HEK293 (cell line): ENCODE data around the gene MSMP.

Experiments used
- ATF2 ChIP-seq: fragments of 450-650 bp; formaldehyde crosslinking; IDR thresholded peaks from 2 replicates; pipeline ENCODE4 v1.5.1; 2016; ENCODE audit warnings: missing biosample characterization, missing genetic modification characterization, low read depth
- BCL11B ChIP-seq: fragments of 450-650 bp; formaldehyde crosslinking; IDR thresholded peaks from 2 replicates; pipeline ENCODE4 v1.5.1; 2016; ENCODE audit warnings: low read depth, missing biosample characterization, missing genetic modification characterization
- GLIS2 ChIP-seq: fragments of 450-650 bp; formaldehyde crosslinking; IDR thresholded peaks from 2 replicates; pipeline ENCODE4 v1.5.1; 2016; ENCODE audit warnings: missing biosample characterization, missing genetic modification characterization
- KLF10 ChIP-seq: fragments of 450-650 bp; IDR thresholded peaks from 2 replicates; pipeline ENCODE4 v1.5.1; 2018; ENCODE audit warnings: missing biosample characterization, mild to moderate bottlenecking, missing genetic modification characterization
- PRDM10 ChIP-seq: fragments of 450-650 bp; formaldehyde crosslinking; IDR thresholded peaks from 2 replicates; pipeline ENCODE4 v1.5.1; 2016; ENCODE audit warnings: missing biosample characterization, missing genetic modification characterization
- SETDB1 ChIP-seq: IDR thresholded peaks from one replicate; pipeline ENCODE4 v1.6.1; 2017; ENCODE audit warnings: mild to moderate bottlenecking, low read length, moderate library complexity, mixed read lengths; ENCODE audit not compliant: insufficient read length
- SP2 ChIP-seq: fragments of 450-650 bp; formaldehyde crosslinking; IDR thresholded peaks from 2 replicates; pipeline ENCODE4 v1.5.1; 2016; ENCODE audit warnings: missing biosample characterization, missing genetic modification characterization
- SP3 ChIP-seq: fragments of 450-650 bp; formaldehyde crosslinking; IDR thresholded peaks from 2 replicates; pipeline ENCODE4 v1.5.1; 2016; ENCODE audit warnings: missing biosample characterization, missing genetic modification characterization
- YY1 ChIP-seq: fragments of 450-650 bp; formaldehyde crosslinking; IDR thresholded peaks from 2 replicates; pipeline ENCODE4 v1.5.1; 2018; ENCODE audit warnings: missing biosample characterization, missing genetic modification characterization
- ZBTB21 ChIP-seq: fragments of 450-650 bp; formaldehyde crosslinking; IDR thresholded peaks from 2 replicates; pipeline ENCODE4 v1.5.1; 2017; ENCODE audit warnings: missing biosample characterization, missing genetic modification characterization
- ZBTB7A ChIP-seq: fragments of 450-650 bp; formaldehyde crosslinking; IDR thresholded peaks from 2 replicates; pipeline ENCODE4 v1.5.1; 2016; ENCODE audit warnings: low read depth, missing biosample characterization, missing genetic modification characterization
- ZEB2 ChIP-seq: fragments of 450-650 bp; formaldehyde crosslinking; IDR thresholded peaks from 2 replicates; pipeline ENCODE4 v1.5.1; 2016; ENCODE audit warnings: missing biosample characterization, missing genetic modification characterization
- ZNF10 ChIP-seq: fragments of 450-650 bp; formaldehyde crosslinking; IDR thresholded peaks from 2 replicates; pipeline ENCODE4 v1.5.1; 2017; ENCODE audit warnings: missing biosample characterization, missing genetic modification characterization
- ZNF18 ChIP-seq: fragments of 450-650 bp; formaldehyde crosslinking; IDR thresholded peaks from 2 replicates; pipeline ENCODE4 v1.5.1; 2016; ENCODE audit warnings: missing biosample characterization, missing genetic modification characterization
- ZNF354C ChIP-seq: fragments of 450-650 bp; formaldehyde crosslinking; IDR thresholded peaks from 2 replicates; pipeline ENCODE4 v1.5.1; 2016; ENCODE audit warnings: missing biosample characterization, missing genetic modification characterization, low read depth, borderline replicate concordance
- ZNF37A ChIP-seq: fragments of 450-650 bp; IDR thresholded peaks from 2 replicates; pipeline ENCODE4 v1.5.1; 2018; ENCODE audit warnings: missing biosample characterization, missing genetic modification characterization
- ZNF404 ChIP-seq: fragments of 450-650 bp; formaldehyde crosslinking; IDR thresholded peaks from 2 replicates; pipeline ENCODE4 v1.5.1; 2017; ENCODE audit warnings: missing biosample characterization, missing genetic modification characterization
- ZNF433 ChIP-seq: fragments of 450-650 bp; formaldehyde crosslinking; IDR thresholded peaks from 2 replicates; pipeline ENCODE4 v1.5.1; 2016; ENCODE audit warnings: missing biosample characterization, missing genetic modification characterization, low read depth
- ZNF488 ChIP-seq: fragments of 450-650 bp; formaldehyde crosslinking; IDR thresholded peaks from 2 replicates; pipeline ENCODE4 v1.5.1; 2016; ENCODE audit warnings: missing biosample characterization, missing genetic modification characterization
- ZNF510 ChIP-seq: fragments of 450-650 bp; formaldehyde crosslinking; IDR thresholded peaks from 2 replicates; pipeline ENCODE4 v1.5.1; 2018; ENCODE audit warnings: mild to moderate bottlenecking, missing genetic modification characterization, missing biosample characterization; ENCODE audit not compliant: insufficient replicate concordance
- ZNF513 ChIP-seq: fragments of 450-650 bp; IDR thresholded peaks from 2 replicates; pipeline ENCODE4 v1.5.1; 2018; ENCODE audit warnings: missing biosample characterization, missing genetic modification characterization
- ZNF558 ChIP-seq: fragments of 450-650 bp; formaldehyde crosslinking; IDR thresholded peaks from 2 replicates; pipeline ENCODE4 v1.5.1; 2016; ENCODE audit warnings: missing biosample characterization, missing genetic modification characterization
- ZNF600 ChIP-seq: fragments of 450-650 bp; formaldehyde crosslinking; IDR thresholded peaks from 2 replicates; pipeline ENCODE4 v1.5.1; 2016; ENCODE audit warnings: missing biosample characterization, missing genetic modification characterization
- ZNF610 ChIP-seq: fragments of 450-650 bp; formaldehyde crosslinking; IDR thresholded peaks from 2 replicates; pipeline ENCODE4 v1.5.1; 2016; ENCODE audit warnings: missing biosample characterization, missing genetic modification characterization, borderline replicate concordance
- ZNF664 ChIP-seq: fragments of 450-650 bp; formaldehyde crosslinking; IDR thresholded peaks from 2 replicates; pipeline ENCODE4 v1.5.1; 2016; ENCODE audit warnings: missing biosample characterization, missing genetic modification characterization
- ZNF707 ChIP-seq: fragments of 450-650 bp; formaldehyde crosslinking; IDR thresholded peaks from 2 replicates; pipeline ENCODE4 v1.5.1; 2016; ENCODE audit warnings: missing biosample characterization, missing genetic modification characterization
- ZNF76 ChIP-seq: fragments of 450-650 bp; formaldehyde crosslinking; IDR thresholded peaks from 2 replicates; pipeline ENCODE4; 2016; ENCODE audit warnings: low read depth, missing biosample characterization, missing genetic modification characterization, borderline replicate concordance
- ZNF792 ChIP-seq: fragments of 450-650 bp; formaldehyde crosslinking; IDR thresholded peaks from 2 replicates; pipeline ENCODE4 v1.5.1; 2016; ENCODE audit warnings: missing biosample characterization, missing genetic modification characterization
- ZNF830 ChIP-seq: fragments of 450-650 bp; IDR thresholded peaks from 2 replicates; pipeline ENCODE4 v1.5.0; 2018; ENCODE audit warnings: missing biosample characterization, missing genetic modification characterization, low read depth, mild to moderate bottlenecking, moderate library complexity
- ZNF843 ChIP-seq: fragments of 450-650 bp; formaldehyde crosslinking; IDR thresholded peaks from 2 replicates; pipeline ENCODE4 v1.5.1; 2016; ENCODE audit warnings: missing biosample characterization, missing genetic modification characterization

Gene MSMP

GRCh38 chr9:35748858-35749514, 5.1 kb downstream of the MSMP start, which contains the start of the genes GBA2 and RGP1 (continued):
- TF ChIP-seq ZNF610 (tag by site-specific recombination) = no peak
- TF ChIP-seq ZNF354C (tag by site-specific recombination) = no peak
- peak; percentile 11; the same call in 1 of the 2 replicates for TF ChIP-seq ZNF76 (tag by site-specific recombination)
- TF ChIP-seq ZNF664 (tag by site-specific recombination) = no peak
- TF ChIP-seq ZNF404 (tag by site-specific recombination) = no peak
- TF ChIP-seq ZEB2 (tag by site-specific recombination) = peak; percentile 48; the same call in 1 of the 2 replicates
- no peak for TF ChIP-seq ZNF10 (tag by site-specific recombination)
- TF ChIP-seq ZBTB7A (tag by site-specific recombination) = no peak
- TF ChIP-seq ZNF510 (tag by site-specific recombination) = no peak
- no peak for TF ChIP-seq ZNF830 (tag by site-specific recombination)
- TF ChIP-seq BCL11B (tag by site-specific recombination) = no peak
- TF ChIP-seq ZNF792 (tag by site-specific recombination) = no peak
- TF ChIP-seq GLIS2 (tag by site-specific recombination) = peak; percentile 67
- peak; percentile 65; the same call in 1 of the 2 replicates for TF ChIP-seq SP3
- TF ChIP-seq ZNF707 (tag by site-specific recombination) = no peak
- TF ChIP-seq ZNF600 (tag by site-specific recombination) = no peak
- no peak for TF ChIP-seq ZBTB21 (tag by site-specific recombination)
- no peak for TF ChIP-seq ZNF488 (tag by site-specific recombination)
- TF ChIP-seq ZNF558 (tag by site-specific recombination) = no peak
- no peak for TF ChIP-seq ZNF433 (tag by site-specific recombination)
- no peak for TF ChIP-seq ZNF843 (tag by site-specific recombination)
- peak; percentile 74 for TF ChIP-seq SP2 (tag by site-specific recombination)
- TF ChIP-seq ZNF18 = no peak
- TF ChIP-seq SETDB1 = no peak
- TF ChIP-seq ATF2 (tag by site-specific recombination) = no peak
- TF ChIP-seq ZNF37A (tag by site-specific recombination) = no peak
- TF ChIP-seq KLF10 (tag by site-specific recombination) = peak; percentile 43; the same call in 1 of the 2 replicates
- no peak for TF ChIP-seq ZNF513 (tag by site-specific recombination)
- TF ChIP-seq YY1 (tag by site-specific recombination) = no peak
- TF ChIP-seq PRDM10 (tag by site-specific recombination) = peak; percentile 99
